ENCODE results near the gene CLDN4. TPM values are rescaled to one million over a fixed set of nuclear protein-coding genes. Genes with fewer than 3 reads are reported as not detected.

CLDN4 gene
- total and polyA plus RNA-seq, 12 donors, result 0.03 to 0.30 (median 0.14) TPM; not detected in 9

DNA sequence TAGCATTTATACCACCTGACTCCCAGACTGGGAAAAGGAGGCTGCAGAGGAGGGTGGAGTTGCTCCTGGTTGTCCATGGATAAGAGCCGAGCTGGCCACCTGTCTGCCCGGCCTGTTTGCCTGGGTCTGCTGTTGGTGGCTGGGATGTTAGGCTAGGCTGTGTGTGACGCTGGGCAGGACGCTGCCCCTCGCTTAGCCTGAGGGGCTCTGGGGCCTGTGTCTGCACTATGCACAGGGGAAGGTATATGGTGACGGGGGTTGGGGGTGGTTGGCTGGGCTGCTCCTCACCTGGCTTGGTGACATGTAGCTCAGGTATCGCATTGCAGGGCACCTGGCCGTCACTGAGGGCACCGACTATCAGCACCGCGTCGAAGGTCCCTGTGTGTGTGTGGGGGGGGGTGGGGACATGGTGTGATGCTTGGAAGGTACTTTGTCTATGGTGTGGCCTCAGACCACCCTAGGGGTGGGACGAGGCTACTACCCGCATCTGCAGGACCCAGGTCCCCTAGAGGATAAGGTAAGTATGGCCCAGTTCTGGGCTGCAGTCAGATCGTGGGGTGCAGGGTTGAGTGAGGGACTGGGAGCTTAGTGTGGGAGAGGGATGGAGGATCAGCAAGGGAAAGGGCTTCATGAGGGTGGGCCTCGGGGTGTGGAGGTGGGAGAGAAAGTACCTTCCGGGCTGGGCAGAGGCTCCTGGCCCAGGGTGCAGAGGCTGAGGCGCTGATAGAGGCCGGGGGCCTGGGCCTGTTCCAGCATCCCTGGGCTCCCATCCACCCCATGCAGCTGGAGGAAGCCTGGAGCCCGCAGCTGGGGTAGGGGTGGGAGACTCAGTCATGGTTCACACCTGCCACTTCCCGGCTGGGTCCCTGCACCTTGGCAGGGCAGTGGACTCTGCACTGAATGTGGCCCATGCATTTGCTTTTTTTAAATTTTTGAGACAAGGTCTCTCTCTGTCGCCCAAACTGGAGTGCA lies 9.2 kb downstream of the CLDN4 start:
- intact Hi-C loops (cut with DNase I), result loop anchor here in 1 of 10 donors (10.0 kb wide), 1 partner anchor 105 kb away; the partner anchor contains the start of gene ABHD11
- H3K9me3 ChIP-seq, result no peaks in the 10 kb centered on the region
- peaks cover 0 to 6% (median 0%) of the 10 kb centered on the region in 7 donors for H3K27me3 ChIP-seq
- WGBS, 2 donors, result 91 to 92% methylated on average over 22 of the region's 22 CpGs
- no peak overlapping the region for H3K4me3 ChIP-seq
- H3K27ac ChIP-seq, result no peak overlapping the region
- TF ChIP-seq CTCF (IDR thresholded peaks at IDR 0.05), result no peak
- no peaks in the 10 kb centered on the region for H3K36me3 ChIP-seq
- H3K4me1 ChIP-seq, result peaks cover 0 to 29% (median 14%) of the 10 kb centered on the region in 9 donors
- no peak for DNase-seq
- peak in 1 of 8 donors; percentile 21 for ATAC-seq

GRCh38 chr7:73840715-73841379 lies 10.1 kb downstream of the CLDN4 start:
- H3K9me3 ChIP-seq, result no peaks in the 10 kb centered on the region
- no peak for DNase-seq
- TF ChIP-seq CTCF (IDR thresholded peaks at IDR 0.05), result no peak
- WGBS, 2 donors, result 96 to 98% methylated on average over 16 of the region's 16 CpGs
- H3K4me1 ChIP-seq, result peaks cover 0 to 35% (median 14%) of the 10 kb centered on the region in 9 donors
- no peaks in the 10 kb centered on the region for H3K36me3 ChIP-seq
- peaks cover 0 to 6% (median 0%) of the 10 kb centered on the region in 7 donors for H3K27me3 ChIP-seq
- no peak overlapping the region for H3K27ac ChIP-seq
- ATAC-seq, result no peak
- H3K4me3 ChIP-seq, result no peak overlapping the region
- intact Hi-C loops (cut with DNase I), result loop anchor here in 1 of 10 donors (10.0 kb wide), 1 partner anchor 106 kb away; the partner anchor contains the start of gene ABHD11

- intact Hi-C loops (cut with DNase I), result loop anchor here in 1 of 10 donors (10.0 kb wide), 1 partner anchor 107 kb away; the partner anchor contains the start of gene ABHD11
- Histone ChIP-seq H3K36me3 (no peaks in the 10 kb centered on the region), H3K27me3 (peaks cover 0 to 6% (median 0%) of the 10 kb centered on the region in 7 donors), H3K9me3 (no peaks in the 10 kb centered on the region), H3K27ac (peak overlapping the region in 4 of 10 donors; percentile 65 to 82 (median 70)), H3K4me1 (peaks cover 0 to 43% (median 14%) of the 10 kb centered on the region in 9 donors), H3K4me3 (peak overlapping the region; percentile 36 to 81 (median 60))
- DNase-seq (no peak), ATAC-seq (peak in 4 of 8 donors; percentile 3 to 14 (median 4))
- WGBS, 2 donors, result 40 to 58% methylated on average over 15 of the region's 15 CpGs
- TF ChIP-seq CTCF (IDR thresholded peaks at IDR 0.05), result no peak
Measured at GRCh38 chr7:73841689-73842066, 10.9 kb downstream of the CLDN4 start.

Measured in heart right ventricle (tissue), 16 donors.